ENCODE measurements around the gene ARHGAP21.

- no peak for TF ChIP-seq EZH2phosphoT487 (IDR thresholded peaks at IDR 0.05; ENCODE audit: insufficient read depth, low read depth)
- TF ChIP-seq EZH2 (IDR thresholded peaks at IDR 0.05; ENCODE audit: insufficient read depth, poor library complexity, severe bottlenecking) = no peak
Observed at GRCh38 chr10:24571870-24572450, 151.7 kb downstream of the ARHGAP21 start.

All from GM23248 (cell line).